Right lobe of liver (tissue), 6 donors: Measurements from ENCODE around the gene MAML2. TPM values are rescaled to one million over a fixed set of nuclear protein-coding genes. Genes with fewer than 3 reads are reported as not detected.

ENCODE experiments used
- ATAC-seq, 4 donors: fragments of 200-7000 bp; cut with Tn5 transposase; one replicate each; pipeline ENCODE4 v1.9.1; 2020; ENCODE audit warnings: mild to moderate bottlenecking in 4 of 4, moderate library complexity in 4 of 4
- DNase-seq, 3 donors: peaks; one replicate each; pipeline ENCODE4 v3.0.0-alpha.2; 2020
- H3K27ac ChIP-seq, 3 donors: fragments of 200-600 bp; one replicate each; pipeline ENCODE4 v1.8.0; 2022
- H3K27me3 ChIP-seq, 2 donors: fragments of 200-600 bp; one replicate each; pipeline ENCODE4 v1.8.0; 2022
- H3K36me3 ChIP-seq, 4 donors: fragments of 200-600 bp; sonication (generic) in 1 of 4; one replicate each; pipeline versions ENCODE4 v1.5.1 to v1.8.0; 2017 to 2022; ENCODE audit warnings: control low read depth in 1 of 4
- H3K4me1 ChIP-seq, 4 donors: fragments of 200-600 bp; sonication (generic) in 1 of 4; one replicate each; pipeline versions ENCODE4 v1.5.1 to v1.8.0; 2017 to 2022; ENCODE audit warnings: control low read depth in 1 of 4
- H3K4me3 ChIP-seq, 3 donors: fragments of 200-600 bp; one replicate each; pipeline ENCODE4 v1.8.0; 2022
- H3K9me3 ChIP-seq, 4 donors: fragments of 200-600 bp; sonication (generic) in 1 of 4; one replicate each; pipeline versions ENCODE4 v1.5.1 to v1.8.0; 2017 to 2022; ENCODE audit warnings: control low read depth in 1 of 4
- CTCF ChIP-seq, 4 donors: fragments of 200-600 bp in 3 of 4; fragments of 450-650 bp in 1 of 4; IDR thresholded peaks; one replicate each; pipeline versions ENCODE4 v1.5.1 to v1.8.0; 2016 to 2022; ENCODE audit warnings: antibody characterized with exemption in 4 of 4, mild to moderate bottlenecking in 2 of 4
- POLR2A ChIP-seq: fragments of 450-650 bp; IDR thresholded peaks from one replicate; pipeline ENCODE4 v1.6.1; 2017; ENCODE audit warnings: antibody characterized with exemption, mild to moderate bottlenecking
- whole genome bisulfite sequencing: methylation state at CpG from one replicate; pipeline ENCODE4 v1.1.6; 2018; ENCODE audit warnings: low coverage, low lambda C conversion rate; ENCODE audit not compliant: insufficient coverage; ENCODE audit errors: missing lambda C conversion rate; 5-methylcytosine and 5-hydroxymethylcytosine counted together
- intact Hi-C, 2 donors: fragments of 100-400 bp; cut with DNase I; formaldehyde crosslinking; loops; one replicate each; pipeline versions ENCODE4 v1.11.2 to v1.14.1; 2022
- total RNA-seq, 6 experiments: library from RNA; depleted of rRNA in 2 of 6; stranded (reverse); fragments of >200 nt in 2 of 6; fragmentation: NEBNext Ultra II Directional in 3 of 6; extraction: Animal tissue kit (Norgen Biotek cat#: 25700) in 3 of 6; gene quantifications; one replicate each; pipeline versions ENCODE4 v1.1.0 to v1.2.4, GENCODE V29; 2016 to 2023
- donor health status: DM: no; HTN: yes; CAD: no.
- donor health status: DM: no; HTN: no; CAD: no.
- donor health status: DM: no; HTN: no; CAD: no.
- donor health status: DM: no; HTN: yes; CAD: no.
- donor health status: DM: no; HTN: yes; CAD: no.

MAML2 gene
- total RNA-seq, 6 experiments from 2014 or later: 0.92 to 2.3 (median 1.9) TPM

DNA sequence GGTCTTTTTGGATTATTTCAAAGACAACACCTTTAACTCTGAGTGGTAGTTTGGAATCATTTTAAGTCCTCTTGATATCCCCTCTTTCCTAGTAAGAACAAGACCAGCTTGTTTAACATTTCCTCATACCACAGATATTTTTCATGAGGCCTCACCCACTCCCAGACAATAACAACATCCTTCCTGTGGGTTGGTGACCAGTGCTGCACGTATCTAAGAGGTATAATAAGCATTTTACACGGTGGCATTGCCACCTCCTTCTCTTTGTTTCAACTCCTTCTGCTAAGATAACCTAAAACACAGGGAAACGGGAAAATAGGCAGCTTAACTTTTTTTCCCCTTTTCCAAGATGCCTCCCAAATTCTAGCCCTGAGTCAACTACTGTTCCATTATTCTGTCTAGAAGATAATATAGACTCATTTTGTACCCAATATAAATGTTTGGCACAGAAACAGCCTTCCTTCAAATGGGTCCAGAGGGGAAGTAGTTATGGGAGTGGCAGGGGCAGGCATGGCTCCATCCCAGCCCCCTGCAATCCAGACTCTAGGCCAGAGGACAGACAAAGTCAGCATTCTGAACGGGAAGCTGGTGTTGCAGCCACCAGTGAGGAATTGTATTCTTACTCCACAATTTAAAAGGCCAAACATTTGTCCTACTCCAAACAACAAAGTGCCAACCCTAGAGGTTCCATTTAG is 28.5 kb downstream of the MAML2 start:
- no peak overlapping the region for H3K4me3 ChIP-seq
- peaks cover 0 to 13% (median 0%) of the 10 kb centered on the region in 4 donors for H3K4me1 ChIP-seq
- DNase-seq (no peak), ATAC-seq (peak; percentile 52 to 64 (median 59))
- no peak for TF ChIP-seq POLR2A
- TF ChIP-seq CTCF (IDR thresholded peaks at IDR 0.05): no peak
- peak overlapping the region in 2 of 3 donors; percentile 14 to 31 for H3K27ac ChIP-seq
- no peaks in the 10 kb centered on the region for H3K36me3 ChIP-seq
- H3K27me3 ChIP-seq: no peaks in the 10 kb centered on the region
- WGBS: 34% methylated on average over 4 of the region's 4 CpGs
- intact Hi-C loops: no loop called here
- no peaks in the 10 kb centered on the region for H3K9me3 ChIP-seq

GRCh38 chr11:96313163-96313562 is 29.8 kb downstream of the MAML2 start:
- H3K9me3 ChIP-seq: no peaks in the 10 kb centered on the region
- WGBS: 67% methylated on average over 2 of the region's 6 CpGs
- no peaks in the 10 kb centered on the region for H3K27me3 ChIP-seq
- H3K4me3 ChIP-seq: no peak overlapping the region
- DNase-seq (no peak), ATAC-seq (no peak)
- H3K4me1 ChIP-seq: peaks cover 0 to 13% (median 0%) of the 10 kb centered on the region in 4 donors
- TF ChIP-seq CTCF (IDR thresholded peaks at IDR 0.05): no peak
- TF ChIP-seq POLR2A: no peak
- no peaks in the 10 kb centered on the region for H3K36me3 ChIP-seq
- intact Hi-C loops: no loop called here
- H3K27ac ChIP-seq: no peak overlapping the region

DNA sequence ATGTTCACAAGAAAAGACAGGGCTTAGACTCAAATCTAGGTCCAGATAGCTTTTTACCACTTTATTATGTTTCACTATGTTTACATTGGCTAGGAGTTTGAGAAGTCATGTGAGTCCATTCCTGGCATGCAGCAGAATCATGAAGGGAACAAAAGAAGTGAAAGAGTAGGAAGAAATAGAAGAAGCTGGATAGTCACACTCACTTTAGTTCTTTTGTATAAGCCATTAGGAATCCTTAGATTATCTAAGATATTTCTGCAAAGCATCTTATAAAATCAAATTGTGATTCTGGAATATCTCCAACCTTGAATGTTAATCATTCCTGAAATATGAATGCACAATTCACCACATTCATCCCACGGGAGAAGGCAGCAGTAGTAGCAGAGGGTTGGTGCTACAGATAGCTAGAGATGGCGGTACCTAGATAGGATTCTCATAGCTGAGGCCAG is 31.9 kb downstream of the MAML2 start:
- intact Hi-C loops: no loop called here
- Histone ChIP-seq H3K9me3 (no peaks in the 10 kb centered on the region), H3K4me3 (no peak overlapping the region), H3K27ac (no peak overlapping the region), H3K36me3 (no peaks in the 10 kb centered on the region), H3K4me1 (peaks cover 0 to 10% (median 0%) of the 10 kb centered on the region in 4 donors), H3K27me3 (no peaks in the 10 kb centered on the region)
- DNase-seq (no peak), ATAC-seq (peak in 1 of 4 donors; percentile 19)
- TF ChIP-seq POLR2A (no peak), CTCF (IDR thresholded peaks at IDR 0.05) (no peak)
- 11% methylated on average over 1 of the region's 2 CpGs for WGBS

- H3K27me3 ChIP-seq: no peaks in the 10 kb centered on the region
- H3K36me3 ChIP-seq: no peaks in the 10 kb centered on the region
- no peak for TF ChIP-seq CTCF (IDR thresholded peaks at IDR 0.05)
- no peak for TF ChIP-seq POLR2A
- no peaks in the 10 kb centered on the region for H3K9me3 ChIP-seq
- ATAC-seq: no peak
- no peak overlapping the region for H3K27ac ChIP-seq
- DNase-seq: no peak
- H3K4me3 ChIP-seq: no peak overlapping the region
- H3K4me1 ChIP-seq: peaks cover 0 to 10% (median 0%) of the 10 kb centered on the region in 4 donors
- intact Hi-C loops: no loop called here
- 47% methylated on average over 1 of the region's 1 CpG for WGBS
Measured at GRCh38 chr11:96310236-96310635, 32.8 kb downstream of the MAML2 start.
